NCI-H2107 (cell line): ENCODE data around the gene OR5H2.
"Not testable (repeated sequence)": the region's sequence is repeated elsewhere in the genome, so short reads cannot be mapped to it uniquely, and the experiment has no call there.

Experiments used
- DNase-seq: peaks from one replicate; lab custom pipeline; 2025; lab: John Stamatoyannopoulos, UW

Gene OR5H2

GRCh38 chr3:98282205-98282604 lies at the start of gene OR5H2:
Gene OR5H2, plus strand, starts transcription at chr3:98282505. Its CDS starts 398 bp downstream, at chr3:98282903.
- no peak for DNase-seq

DNA sequence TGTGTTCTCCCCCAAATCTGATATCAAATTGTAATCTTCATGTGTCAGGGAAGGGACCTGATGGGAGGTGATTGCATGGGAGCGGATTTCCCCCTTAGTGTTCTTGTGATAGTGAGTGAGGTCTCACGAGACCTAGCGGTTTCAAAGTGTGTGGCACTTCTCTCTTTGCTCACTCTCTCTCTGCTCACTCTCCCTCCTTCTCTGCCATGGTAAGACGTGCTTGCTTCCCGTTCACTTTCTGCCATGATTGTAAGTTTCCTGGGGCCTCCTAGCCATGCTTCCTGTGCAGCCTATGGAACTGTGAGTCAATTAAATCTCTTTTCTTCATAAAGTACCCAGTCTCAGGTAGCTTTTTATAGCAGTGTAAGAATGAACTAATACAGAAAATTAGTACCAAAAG lies 48.8 kb upstream of the OR5H2 start:
- no peak for DNase-seq

- DNase-seq = no peak
These were observed 42.2 kb upstream of the OR5H2 start for GRCh38 chr3:98240131-98240530.

GRCh38 chr3:98242155-98242554 lies 40.1 kb upstream of the OR5H2 start:
- DNase-seq = no peak

- no peak for DNase-seq
These were observed 38.5 kb upstream of the OR5H2 start for GRCh38 chr3:98243843-98244242.

GRCh38 chr3:98246142-98246541 lies 36.2 kb upstream of the OR5H2 start:
- DNase-seq = no peak

GRCh38 chr3:98256026-98256425 lies 26.3 kb upstream of the OR5H2 start:
- not testable (repeated sequence) for DNase-seq

- no peak for DNase-seq
These were observed 22.6 kb upstream of the OR5H2 start for GRCh38 chr3:98259707-98260106.

GRCh38 chr3:98262046-98262445 lies 20.3 kb upstream of the OR5H2 start:
- DNase-seq = no peak

DNA sequence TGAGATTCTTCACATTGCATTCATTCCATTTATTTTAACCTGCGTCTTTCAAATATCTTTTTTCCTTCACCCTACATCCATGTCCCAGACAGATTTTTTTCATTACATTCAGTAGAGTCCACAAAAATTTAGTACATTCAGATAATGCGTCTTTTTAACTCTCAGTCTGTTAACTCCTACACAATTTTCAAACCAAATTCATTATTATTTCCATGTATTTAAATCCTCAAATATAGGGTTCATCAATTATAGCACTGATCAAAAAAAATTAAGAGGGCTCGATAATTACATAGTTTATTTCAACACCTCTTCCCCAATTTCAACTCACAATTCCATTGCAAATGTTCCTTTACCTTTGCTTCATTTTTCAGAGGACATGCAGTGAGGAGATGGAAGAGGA lies 18.4 kb upstream of the OR5H2 start, which contains the start of gene OR5H6:
TSS of gene OR5H6 (plus strand) at position 301 of the 400 bp plus-strand sequence. CDS start at position 390, 89 bp downstream.
- no peak for DNase-seq

DNA sequence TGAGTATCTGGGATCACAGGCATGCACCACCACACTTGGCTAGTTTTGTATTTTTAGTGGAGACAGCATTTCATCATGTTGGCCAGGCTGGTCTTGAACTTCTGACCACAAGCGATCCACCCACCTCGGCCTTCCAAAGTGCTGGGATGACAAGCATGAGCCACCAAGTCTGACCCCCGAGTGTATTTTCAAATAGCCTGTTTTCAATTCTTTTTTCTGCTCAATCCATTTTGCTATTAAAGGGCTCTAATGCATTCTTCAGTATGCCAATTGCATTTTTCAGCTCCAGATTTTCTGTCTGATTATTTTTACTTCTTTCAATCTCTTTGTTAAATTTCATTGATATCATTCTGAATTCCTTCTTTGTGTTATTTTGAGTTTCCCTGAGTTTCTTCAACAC lies 12.5 kb upstream of the OR5H2 start:
- no peak for DNase-seq

DNA sequence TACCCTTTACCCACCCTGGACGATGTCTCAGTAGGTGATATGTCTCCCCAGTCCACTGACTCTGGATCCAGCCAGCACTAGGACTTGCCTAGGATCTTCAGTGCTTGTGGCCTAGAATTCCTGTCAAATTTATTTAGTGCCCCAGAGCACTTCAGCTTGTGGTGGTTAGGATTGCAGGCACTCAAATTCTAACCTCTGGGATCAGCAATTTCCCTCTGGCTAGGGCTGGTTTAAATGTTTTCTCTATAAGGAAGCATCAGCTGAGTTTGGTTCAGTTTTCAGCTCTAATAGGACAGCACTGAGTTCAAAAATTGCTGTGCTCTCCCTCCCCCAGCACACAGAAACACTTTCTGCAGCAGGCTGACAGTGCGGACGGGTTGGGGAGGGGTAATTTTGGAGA lies 10.2 kb upstream of the OR5H2 start:
- DNase-seq = no peak

GRCh38 chr3:98274914-98275313 lies 7.4 kb upstream of the OR5H2 start:
- DNase-seq = no peak

DNA sequence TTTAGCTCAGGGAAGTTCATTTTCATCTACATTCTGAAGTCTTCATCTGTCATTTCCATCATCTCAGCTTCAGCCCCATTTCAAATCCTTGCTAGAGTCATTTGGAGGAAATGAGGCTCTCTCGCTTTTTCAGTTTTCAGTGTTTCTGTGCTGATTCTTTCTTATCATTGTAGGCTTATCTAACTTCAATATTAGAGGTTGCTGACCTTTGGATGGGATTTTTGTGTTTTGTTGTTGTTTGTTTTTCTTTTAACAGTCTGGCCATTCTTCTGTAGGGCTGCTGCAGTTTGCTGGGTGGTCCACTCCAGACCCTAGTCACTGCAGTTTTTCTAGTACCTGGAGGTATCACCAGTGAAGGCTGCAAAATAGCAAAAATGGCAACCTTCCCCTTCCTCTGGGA lies 8.6 kb downstream of the OR5H2 start:
- DNase-seq = no peak

DNA sequence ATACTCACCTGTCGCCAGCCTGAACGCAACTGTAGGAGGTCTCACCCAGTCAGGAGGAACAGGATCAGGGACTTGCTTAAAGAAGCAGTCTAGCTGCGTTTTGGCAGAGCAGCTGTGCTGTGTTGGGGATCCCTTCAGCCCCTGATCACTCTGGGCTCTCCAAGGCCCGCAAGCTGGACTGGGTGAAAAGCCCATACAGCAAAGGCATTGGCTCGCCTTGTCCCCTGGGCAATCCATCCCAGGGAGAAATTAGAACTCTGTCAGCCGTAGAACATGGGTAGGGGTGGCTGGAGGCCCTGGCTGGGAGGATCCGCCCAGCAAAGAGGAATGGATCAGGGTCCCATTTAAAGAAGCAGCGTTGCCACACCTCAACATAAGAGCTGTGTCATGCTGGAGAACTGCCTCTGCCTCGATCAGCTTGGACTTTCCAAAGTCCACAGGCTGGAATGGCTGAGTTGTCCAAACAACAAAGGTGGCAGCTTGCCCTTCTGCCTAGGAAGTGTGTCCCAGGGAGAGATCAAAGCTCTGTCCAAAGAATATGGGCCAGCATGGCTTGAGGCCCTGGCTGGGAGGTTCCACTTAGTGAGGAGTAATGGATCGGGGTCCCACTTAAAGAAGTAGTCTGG lies 9.1 kb downstream of the OR5H2 start:
- DNase-seq = no peak

GRCh38 chr3:98322101-98322500 lies 39.8 kb downstream of the OR5H2 start:
- no peak for DNase-seq

DNA sequence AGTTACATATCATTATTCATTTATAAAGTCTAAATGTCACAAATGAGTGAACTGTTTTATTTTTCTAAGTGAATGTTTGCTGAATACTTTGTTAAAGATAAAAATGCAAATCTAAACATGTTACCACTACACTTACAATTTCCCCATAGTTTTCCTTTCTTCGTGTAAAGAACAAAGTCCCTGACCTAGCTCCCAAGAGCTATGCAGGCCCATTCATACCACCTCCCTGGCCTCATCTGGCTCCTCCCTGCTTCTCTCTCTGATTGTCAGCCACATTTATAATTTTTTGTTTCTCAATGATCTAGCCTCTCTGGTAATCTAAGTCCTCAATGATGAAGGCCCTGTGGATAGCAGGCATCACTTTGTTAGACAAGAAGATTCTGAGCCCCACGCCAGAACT lies 40.4 kb downstream of the OR5H2 start:
- no peak for DNase-seq

DNA sequence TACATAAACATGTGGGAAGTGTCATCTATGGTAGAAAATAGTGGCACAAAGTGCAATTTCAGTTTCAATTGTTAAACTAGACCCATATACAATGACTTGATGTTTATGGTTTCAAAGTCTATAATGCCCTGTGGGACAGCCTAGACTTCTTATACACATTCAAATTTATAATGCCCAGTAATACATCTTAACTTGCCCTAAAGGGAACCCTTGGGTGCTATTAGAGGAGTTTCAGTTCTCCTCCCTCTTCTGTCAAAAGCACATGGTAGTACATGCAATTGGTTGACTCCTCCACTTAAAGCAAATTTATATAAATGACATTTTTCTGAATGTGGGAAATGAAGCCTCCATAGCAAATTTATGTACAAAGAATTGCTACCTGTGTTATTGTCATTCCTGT lies 41.1 kb downstream of the OR5H2 start:
- no peak for DNase-seq

DNA sequence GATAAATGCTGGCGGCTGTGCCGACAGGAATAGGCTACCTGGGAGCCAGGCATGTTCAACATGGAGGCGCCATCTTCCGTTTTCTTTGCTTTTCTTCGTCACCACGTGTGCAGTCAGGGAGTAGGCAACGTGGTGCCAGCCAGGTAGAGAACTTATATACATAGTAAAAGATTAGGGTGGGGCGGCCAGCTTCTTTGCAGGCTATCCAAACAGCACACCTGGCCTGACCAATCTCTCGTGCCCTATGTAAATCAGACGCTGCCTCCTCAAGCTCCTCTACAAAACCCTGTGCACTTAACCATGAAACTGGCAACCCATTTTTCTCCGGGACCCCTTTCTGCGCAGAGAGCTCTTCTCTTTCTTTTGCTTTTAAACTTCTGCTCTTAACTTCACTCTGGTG lies 42.8 kb downstream of the OR5H2 start:
- no peak for DNase-seq

DNA sequence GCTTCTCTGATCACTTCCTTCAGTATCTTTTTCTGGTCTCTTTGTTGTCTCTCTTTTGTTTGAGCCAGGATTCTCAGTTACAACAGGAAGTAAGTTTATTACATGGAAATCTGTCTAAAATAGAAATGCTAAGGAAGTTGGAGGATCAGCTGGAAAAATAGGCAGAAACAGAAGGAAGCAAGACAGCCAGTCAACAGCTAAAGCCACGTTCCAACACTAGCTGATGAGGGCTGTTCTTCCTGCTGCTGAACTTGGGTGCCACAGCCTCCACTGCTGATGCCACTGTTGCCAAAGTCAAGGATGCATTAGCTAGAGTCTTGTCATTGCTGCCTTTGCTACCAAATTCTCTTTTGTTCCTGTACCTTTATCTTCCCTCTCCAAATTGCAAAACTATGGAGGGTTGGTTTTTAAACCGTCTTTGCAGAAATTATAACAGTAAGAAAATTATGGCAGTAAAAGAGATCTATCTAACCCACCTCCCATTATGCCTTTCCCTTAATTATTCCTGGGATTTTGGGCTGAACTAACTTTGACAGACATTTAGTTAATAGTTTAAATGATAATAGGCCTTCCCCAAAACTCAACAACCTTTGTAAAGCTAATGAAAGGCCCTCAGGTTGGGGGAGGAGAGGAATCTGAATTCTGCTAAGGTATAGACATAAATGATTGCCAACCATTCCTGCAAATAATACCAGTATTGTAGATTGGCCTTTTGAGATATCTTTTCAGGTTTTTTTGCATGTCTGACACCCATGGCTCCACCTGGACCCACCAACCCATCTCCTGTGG lies 44.0 kb downstream of the OR5H2 start:
- no peak for DNase-seq

DNA sequence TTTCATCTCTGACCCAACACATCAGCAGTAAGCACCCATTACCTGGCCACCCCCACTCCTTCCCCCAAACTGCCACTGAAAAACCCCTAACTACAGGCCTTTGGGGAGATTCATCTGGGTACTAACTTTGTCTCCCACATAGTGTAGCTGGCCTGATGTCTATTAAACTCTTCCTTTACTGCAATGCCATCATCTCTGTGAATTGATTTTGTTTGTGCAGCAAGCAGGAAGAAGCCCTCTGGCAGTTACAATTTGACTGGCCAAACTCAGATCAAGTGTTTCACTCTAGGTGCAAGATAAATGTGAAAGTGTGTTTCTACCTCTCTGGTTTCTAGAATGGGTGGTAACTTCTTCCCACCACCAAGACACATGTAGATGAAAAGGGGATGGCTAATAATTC lies 44.6 kb downstream of the OR5H2 start:
- no peak for DNase-seq

DNA sequence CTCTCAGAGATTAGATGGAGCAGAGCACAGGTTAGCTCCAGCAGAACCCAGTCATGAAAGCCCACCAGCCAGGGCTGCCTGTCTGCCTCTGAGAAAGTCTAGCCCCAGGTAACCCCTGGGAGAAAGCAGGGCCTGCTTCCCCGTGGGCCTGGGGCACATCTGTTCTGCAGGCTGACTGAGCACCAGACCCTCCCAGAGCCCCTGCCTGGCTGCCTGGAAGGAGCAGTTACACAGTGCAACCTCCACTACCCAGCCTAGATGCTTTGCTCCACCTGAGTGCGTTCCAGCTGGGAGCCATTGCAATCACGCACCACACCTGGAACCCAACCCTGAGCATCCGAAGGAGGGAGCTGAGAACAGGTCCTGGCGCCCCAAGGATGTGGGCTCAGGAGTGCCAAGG lies 46.6 kb downstream of the OR5H2 start:
- DNase-seq = no peak

- peak; percentile 3 for DNase-seq
These were observed 47.3 kb downstream of the OR5H2 start for GRCh38 chr3:98329392-98330124.
